Panc1 (cell line): Measurements from ENCODE around the gene SLC9A8. TPM values are rescaled to one million over a fixed set of nuclear protein-coding genes. Genes with fewer than 3 reads are reported as not detected.

ENCODE experiments used
- ATAC-seq: fragments of 200-7000 bp; cut with Tn5 transposase; 2 replicates; pipeline ENCODE4 v1.9.1; 2020; ENCODE audit warnings: mild to moderate bottlenecking, moderate library complexity
- BruUV-seq: library from RNA; stranded (reverse); fragments of 400-500 nt; replicated peaks from 2 replicates; lab custom pipeline; 2021; lab: Mats Ljungman, UMichigan
- CTCF ChIA-PET: fragments of 300-600 bp; sonication (Branson Sonifier 250); formaldehyde crosslinking; loops from one replicate; lab custom pipeline; 2022; ENCODE audit warnings: antibody characterized with exemption; lab: Charles Lee
- POLR2A ChIA-PET: fragments of 300-600 bp; sonication (Branson Sonifier 250); formaldehyde crosslinking; loops from one replicate; lab custom pipeline; 2022; ENCODE audit warnings: antibody characterized with exemption; lab: Charles Lee
- DNase-seq: peaks from one replicate; pipeline ENCODE4 v3.0.0-alpha.2; 2010; ENCODE audit warnings: low read depth, low spot score
- H3K27ac ChIP-seq: 2 replicates; pipeline ENCODE4 v1.5.1; 2011; ENCODE audit warnings: mild to moderate bottlenecking, low read length, inconsistent platforms
- H3K27me3 ChIP-seq: fragments of 200-500 bp; sonication (Bioruptor generic); 2 replicates; pipeline ENCODE4 v1.6.0; 2014; ENCODE audit warnings: low read length, inconsistent platforms; ENCODE audit not compliant: control insufficient read depth, insufficient read depth
- H3K36me3 ChIP-seq: fragments of 200-500 bp; sonication (Bioruptor generic); 2 replicates; pipeline ENCODE4 v1.5.1; 2014; ENCODE audit warnings: inconsistent platforms, mild to moderate bottlenecking, low read length, moderate library complexity; ENCODE audit not compliant: control insufficient read depth, insufficient read depth
- H3K4me1 ChIP-seq: 2 replicates; pipeline ENCODE4 v1.5.1; 2011; ENCODE audit warnings: inconsistent platforms, mild to moderate bottlenecking, low read length, moderate library complexity; ENCODE audit not compliant: control insufficient read depth, insufficient read depth
- H3K4me3 ChIP-seq, 2 experiments: 2 replicates each; pipeline ENCODE4 v1.5.1; 2011 to 2012; ENCODE audit warnings: low read depth in 2 of 2, low read length in 2 of 2, mild to moderate bottlenecking in 2 of 2, inconsistent platforms in 1 of 2, moderate library complexity in 1 of 2
- H3K9me3 ChIP-seq: fragments of 200-500 bp; sonication (Bioruptor generic); 2 replicates; pipeline ENCODE4 v1.5.1; 2014; ENCODE audit warnings: low read depth, mild to moderate bottlenecking, inconsistent platforms, low read length, moderate library complexity; ENCODE audit not compliant: control insufficient read depth, insufficient read depth
- POLR2AphosphoS5 ChIP-seq: IDR thresholded peaks from 2 replicates; pipeline ENCODE4 v1.6.1; 2012; ENCODE audit warnings: mild to moderate bottlenecking, low read depth, low read length, moderate library complexity
- REST ChIP-seq, 2 experiments: IDR thresholded peaks; 2 replicates each; pipeline ENCODE4 v1.6.1; 2011 to 2012; ENCODE audit warnings: low read depth in 2 of 2, control low read depth in 1 of 2, low read length in 1 of 2, mild to moderate bottlenecking in 1 of 2, moderate library complexity in 1 of 2; ENCODE audit not compliant: insufficient read depth in 1 of 2
- SIN3A ChIP-seq: IDR thresholded peaks from 2 replicates; pipeline ENCODE4 v1.6.1; 2012; ENCODE audit warnings: low read depth, mild to moderate bottlenecking, low read length, moderate library complexity, borderline replicate concordance; ENCODE audit not compliant: insufficient read depth
- TCF7L2 ChIP-seq: IDR thresholded peaks from 2 replicates; pipeline ENCODE4 v1.6.1; 2011; ENCODE audit warnings: mild to moderate bottlenecking, low read depth, low read length, inconsistent platforms
- in situ Hi-C: cut with HindIII; loops from 2 replicates; pipeline ENCODE4 v1.10.0; 2016; ENCODE audit warnings: low sequenced_read_pairs, low pct_unique_long_range_greater_than_20kb
- intact Hi-C: fragments of 100-400 bp; cut with micrococcal nuclease; formaldehyde crosslinking; loops from one replicate; pipeline ENCODE4 v1.10.0; 2022; ENCODE audit not compliant: unreplicated experiment
- total RNA-seq: library from RNA; stranded (reverse); gene quantifications from one replicate; pipeline ENCODE4 v1.2.1, GENCODE V29; 2021; ENCODE audit not compliant: unreplicated experiment
- TF ChIP-seq, protein P1 (sequence below): fragments of 450-650 bp; IDR thresholded peaks from 2 replicates; pipeline ENCODE4 v1.5.1; 2017; ENCODE audit warnings: mild to moderate bottlenecking

The SLC9A8 gene
- total RNA-seq, 1 experiment from 2014 or later: 6.7 TPM

- Histone ChIP-seq H3K4me1 (no peaks in the 10 kb centered on the region), H3K9me3 (no peaks in the 10 kb centered on the region), H3K4me3 (no peak overlapping the region), H3K27ac (no peak overlapping the region), H3K36me3 (peaks cover 4% of the 10 kb centered on the region; the same call in 1 of the 2 replicates), H3K27me3 (no peaks in the 10 kb centered on the region)
- intact Hi-C loops (no loop called here), in situ Hi-C loops (no loop called here)
- ChIA-PET CTCF (no interaction called here), POLR2A (interaction anchor here (0.6 kb wide), 1 partner anchor 227 kb away, joined by 4 read pairs; no protein-coding TSS in a partner anchor)
- no TSS peak for BruUV-seq
- ATAC-seq (no peak), DNase-seq (no peak)
- no peak for TF ChIP-seq TCF7L2
- TF ChIP-seq REST (IDR thresholded peaks at IDR 0.05; ENCODE audit: insufficient read depth in 1 of 2, low read depth in 2 of 2, low read length in 1 of 2): no peak
These were observed 94.1 kb downstream of the SLC9A8 start for GRCh38 chr20:49906615-49907154.

- Histone ChIP-seq H3K4me3 (no peak overlapping the region), H3K36me3 (peaks cover 4% of the 10 kb centered on the region; the same call in 1 of the 2 replicates), H3K27me3 (no peaks in the 10 kb centered on the region), H3K4me1 (no peaks in the 10 kb centered on the region), H3K27ac (no peak overlapping the region), H3K9me3 (no peaks in the 10 kb centered on the region)
- no peak for DNase-seq
- ChIA-PET POLR2A (no interaction called here), CTCF (no interaction called here)
- in situ Hi-C loops: no loop called here
- TF ChIP-seq, protein P1, sequence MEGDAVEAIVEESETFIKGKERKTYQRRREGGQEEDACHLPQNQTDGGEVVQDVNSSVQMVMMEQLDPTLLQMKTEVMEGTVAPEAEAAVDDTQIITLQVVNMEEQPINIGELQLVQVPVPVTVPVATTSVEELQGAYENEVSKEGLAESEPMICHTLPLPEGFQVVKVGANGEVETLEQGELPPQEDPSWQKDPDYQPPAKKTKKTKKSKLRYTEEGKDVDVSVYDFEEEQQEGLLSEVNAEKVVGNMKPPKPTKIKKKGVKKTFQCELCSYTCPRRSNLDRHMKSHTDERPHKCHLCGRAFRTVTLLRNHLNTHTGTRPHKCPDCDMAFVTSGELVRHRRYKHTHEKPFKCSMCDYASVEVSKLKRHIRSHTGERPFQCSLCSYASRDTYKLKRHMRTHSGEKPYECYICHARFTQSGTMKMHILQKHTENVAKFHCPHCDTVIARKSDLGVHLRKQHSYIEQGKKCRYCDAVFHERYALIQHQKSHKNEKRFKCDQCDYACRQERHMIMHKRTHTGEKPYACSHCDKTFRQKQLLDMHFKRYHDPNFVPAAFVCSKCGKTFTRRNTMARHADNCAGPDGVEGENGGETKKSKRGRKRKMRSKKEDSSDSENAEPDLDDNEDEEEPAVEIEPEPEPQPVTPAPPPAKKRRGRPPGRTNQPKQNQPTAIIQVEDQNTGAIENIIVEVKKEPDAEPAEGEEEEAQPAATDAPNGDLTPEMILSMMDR: no peak
- no peak for TF ChIP-seq TCF7L2
- TF ChIP-seq SIN3A: no peak
- no peak for TF ChIP-seq POLR2AphosphoS5
- TF ChIP-seq REST (IDR thresholded peaks at IDR 0.05; ENCODE audit: insufficient read depth in 1 of 2, low read depth in 2 of 2, low read length in 1 of 2): no peak
- BruUV-seq: no TSS peak
- ATAC-seq: no peak
- intact Hi-C loops: no loop called here
These were observed 95.0 kb downstream of the SLC9A8 start for GRCh38 chr20:49907405-49908257.
